GM12872 (cell line): ENCODE measurements around the gene KIF16B.

ENCODE experiments used
- TF ChIP-seq, protein P1 (sequence below): IDR thresholded peaks from 3 replicates; pipeline ENCODE4 v1.5.1; 2011; ENCODE audit warnings: low read depth, mild to moderate bottlenecking, low read length, moderate library complexity; ENCODE audit not compliant: insufficient read depth

KIF16B gene

DNA sequence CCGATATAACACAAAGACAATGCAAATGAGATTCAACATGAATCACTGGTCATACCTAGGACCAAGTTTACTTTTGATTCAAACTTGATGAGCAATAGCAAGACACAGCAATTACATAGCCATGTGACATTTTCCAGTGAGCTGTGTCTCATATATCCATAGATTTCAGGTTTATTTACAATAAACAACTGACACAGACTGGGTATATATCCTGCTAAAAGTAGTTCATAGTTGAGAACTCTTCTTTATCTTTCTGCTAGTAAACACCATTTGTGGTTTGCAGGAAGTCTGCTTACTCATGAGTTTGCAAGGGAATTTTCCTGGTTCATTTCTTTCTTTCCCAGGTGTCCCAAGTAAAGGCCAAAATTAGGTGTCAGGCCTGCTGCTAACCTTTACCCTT lies 343.4 kb downstream of the KIF16B start:
- TF ChIP-seq, protein P1, sequence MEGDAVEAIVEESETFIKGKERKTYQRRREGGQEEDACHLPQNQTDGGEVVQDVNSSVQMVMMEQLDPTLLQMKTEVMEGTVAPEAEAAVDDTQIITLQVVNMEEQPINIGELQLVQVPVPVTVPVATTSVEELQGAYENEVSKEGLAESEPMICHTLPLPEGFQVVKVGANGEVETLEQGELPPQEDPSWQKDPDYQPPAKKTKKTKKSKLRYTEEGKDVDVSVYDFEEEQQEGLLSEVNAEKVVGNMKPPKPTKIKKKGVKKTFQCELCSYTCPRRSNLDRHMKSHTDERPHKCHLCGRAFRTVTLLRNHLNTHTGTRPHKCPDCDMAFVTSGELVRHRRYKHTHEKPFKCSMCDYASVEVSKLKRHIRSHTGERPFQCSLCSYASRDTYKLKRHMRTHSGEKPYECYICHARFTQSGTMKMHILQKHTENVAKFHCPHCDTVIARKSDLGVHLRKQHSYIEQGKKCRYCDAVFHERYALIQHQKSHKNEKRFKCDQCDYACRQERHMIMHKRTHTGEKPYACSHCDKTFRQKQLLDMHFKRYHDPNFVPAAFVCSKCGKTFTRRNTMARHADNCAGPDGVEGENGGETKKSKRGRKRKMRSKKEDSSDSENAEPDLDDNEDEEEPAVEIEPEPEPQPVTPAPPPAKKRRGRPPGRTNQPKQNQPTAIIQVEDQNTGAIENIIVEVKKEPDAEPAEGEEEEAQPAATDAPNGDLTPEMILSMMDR = no peak

DNA sequence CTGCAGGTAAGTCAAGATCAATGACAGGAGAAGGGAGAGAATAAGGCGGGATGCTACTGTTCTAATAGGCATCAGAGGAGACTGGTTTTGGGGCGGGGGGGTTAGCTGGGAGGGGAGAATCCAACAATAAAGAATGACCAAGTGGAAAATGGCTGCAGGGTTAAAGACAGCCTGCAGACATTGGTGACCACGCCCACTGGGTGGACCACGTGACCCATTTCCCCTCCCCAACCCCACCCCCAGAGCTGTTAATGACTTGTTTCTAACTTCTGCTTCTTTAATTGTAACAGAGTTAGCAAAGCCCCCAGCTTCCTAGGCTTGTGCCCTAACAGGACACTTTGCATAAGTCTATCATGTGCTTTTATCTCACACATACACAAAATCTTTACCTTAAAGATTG lies 344.5 kb downstream of the KIF16B start:
- TF ChIP-seq, protein P1 = no peak

DNA sequence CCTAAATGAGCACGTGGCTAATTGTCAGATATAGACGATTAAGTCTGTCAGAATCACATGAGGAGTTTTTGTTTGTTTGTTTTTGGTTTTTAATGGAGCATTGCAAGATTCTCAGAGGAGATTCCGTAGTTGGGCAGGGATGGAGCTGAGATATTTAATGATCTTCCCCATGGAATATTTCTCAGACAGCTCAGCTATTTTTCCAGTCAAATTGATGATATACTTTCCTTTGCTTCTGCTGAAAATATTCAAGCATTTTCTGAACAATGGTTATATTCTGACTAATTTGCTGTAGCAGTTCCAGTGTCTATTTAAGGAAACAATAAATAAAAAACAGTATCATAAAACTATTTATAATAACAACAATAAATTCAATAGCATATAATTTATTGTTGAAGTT lies 348.4 kb downstream of the KIF16B start:
- TF ChIP-seq, protein P1 = no peak

DNA sequence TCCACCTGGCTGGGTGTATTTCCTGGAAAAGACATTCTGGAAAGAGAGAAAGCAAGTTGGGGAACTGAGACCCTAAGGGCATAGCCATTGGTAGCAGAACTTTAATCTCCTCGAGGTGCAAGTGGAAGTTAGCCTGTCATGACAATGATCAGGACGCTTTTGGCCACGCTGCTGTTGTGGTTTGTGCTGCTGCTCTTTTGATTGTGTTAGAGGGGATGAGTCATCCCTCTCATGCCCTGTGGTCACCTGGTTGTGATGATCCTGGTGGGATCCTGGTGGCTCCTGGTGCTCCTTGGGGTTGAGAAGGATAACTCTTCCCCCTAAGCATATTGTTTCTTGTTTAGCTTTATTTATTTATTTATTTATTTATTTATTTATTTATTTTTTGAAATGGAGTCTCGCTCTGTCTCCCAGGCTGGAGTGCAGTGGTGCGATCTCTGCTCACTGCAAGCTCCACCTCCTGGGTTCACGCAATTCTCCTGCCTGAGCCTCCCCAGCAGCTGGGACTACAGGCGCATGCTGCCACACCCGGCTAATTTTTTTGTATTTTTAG lies 350.3 kb downstream of the KIF16B start:
- TF ChIP-seq, protein P1 = no peak
